GM12891 (cell line): Measurements from ENCODE around the gene G0S2.

ENCODE experiments used
- PAX5 ChIP-seq: IDR thresholded peaks from 2 replicates; pipeline ENCODE4 v1.6.1; 2011; ENCODE audit warnings: low read length, moderate library complexity, mild to moderate bottlenecking; ENCODE audit not compliant: insufficient read depth, severe bottlenecking
- POLR2A ChIP-seq: IDR thresholded peaks from 2 replicates; pipeline ENCODE4 v1.6.1; 2011; ENCODE audit warnings: low read depth, low read length, control low read depth
- POLR2AphosphoS5 ChIP-seq: IDR thresholded peaks from 2 replicates; pipeline ENCODE4 v1.6.1; 2011; ENCODE audit warnings: low read depth, low read length, control low read depth
- POU2F2 ChIP-seq: IDR thresholded peaks from 2 replicates; pipeline ENCODE4 v1.6.1; 2011; ENCODE audit warnings: low read depth, mild to moderate bottlenecking, control low read depth, low read length, moderate library complexity
- SPI1 ChIP-seq: IDR thresholded peaks from 2 replicates; pipeline ENCODE4 v1.6.1; 2011; ENCODE audit warnings: low read depth, low read length, control low read depth
- TAF1 ChIP-seq: IDR thresholded peaks from 2 replicates; pipeline ENCODE4 v1.6.1; 2011; ENCODE audit warnings: low read depth, low read length, control low read depth

DNA sequence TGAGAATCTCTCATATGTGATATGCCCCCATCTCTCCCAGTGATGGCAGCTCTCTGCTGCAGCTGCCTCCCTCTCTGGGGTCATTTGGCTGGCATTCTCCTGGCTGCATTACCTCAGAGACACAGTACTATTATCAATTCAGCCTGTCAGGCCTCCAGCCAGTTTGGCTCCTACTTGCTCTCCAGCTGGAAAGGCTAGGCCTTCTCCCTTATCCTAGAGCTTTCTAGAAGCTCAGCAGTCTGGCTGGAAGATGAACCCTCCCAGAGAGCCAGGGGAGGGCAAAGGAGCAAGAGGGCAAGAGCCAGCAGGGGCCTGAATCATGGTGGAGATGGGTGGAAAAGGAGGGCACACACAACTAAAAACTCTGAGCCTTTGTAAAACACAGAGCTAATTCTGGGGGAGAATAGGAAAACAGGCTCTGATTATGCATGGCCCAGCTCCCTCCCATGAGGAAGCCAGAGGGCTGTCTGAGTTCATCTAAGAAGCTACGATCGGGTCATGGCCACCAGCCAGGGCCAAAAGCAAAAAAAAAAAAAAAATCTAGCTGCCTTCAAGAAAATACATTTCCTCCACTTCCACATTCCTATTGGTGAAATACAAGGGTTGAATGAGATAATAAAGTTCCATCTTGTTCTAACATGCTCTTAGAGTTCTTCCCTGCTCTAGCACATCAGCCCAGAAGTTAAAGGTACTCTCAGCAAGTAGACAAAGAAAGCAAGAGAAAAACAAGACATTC lies 31.8 kb upstream of the G0S2 start:
- TF ChIP-seq POLR2AphosphoS5 = no peak
- no peak for TF ChIP-seq TAF1
- TF ChIP-seq POLR2A = no peak
- TF ChIP-seq PAX5 = no peak
- TF ChIP-seq SPI1 = no peak
- TF ChIP-seq POU2F2 = no peak
